LNCaP clone FGC (cell line): ENCODE measurements around the gene ZFAND4.
A peak's percentile ranks its signal among the peaks of the same experiment; 100 is the strongest.

Source experiments
- DNase-seq: peaks from one replicate; pipeline ENCODE4 v3.0.0-alpha.2; 2011; ENCODE audit warnings: low read depth
- H3K4me3 ChIP-seq: 2 replicates; pipeline ENCODE4 v1.5.1; 2011; ENCODE audit warnings: mild to moderate bottlenecking, low read depth, low read length, control low read depth
- CTCF ChIP-seq: IDR thresholded peaks from 2 replicates; pipeline ENCODE4 v1.5.1; 2012; ENCODE audit warnings: mild to moderate bottlenecking; ENCODE audit not compliant: control insufficient read depth, insufficient read depth; ENCODE audit errors: extremely low read depth

The ZFAND4 gene

DNA sequence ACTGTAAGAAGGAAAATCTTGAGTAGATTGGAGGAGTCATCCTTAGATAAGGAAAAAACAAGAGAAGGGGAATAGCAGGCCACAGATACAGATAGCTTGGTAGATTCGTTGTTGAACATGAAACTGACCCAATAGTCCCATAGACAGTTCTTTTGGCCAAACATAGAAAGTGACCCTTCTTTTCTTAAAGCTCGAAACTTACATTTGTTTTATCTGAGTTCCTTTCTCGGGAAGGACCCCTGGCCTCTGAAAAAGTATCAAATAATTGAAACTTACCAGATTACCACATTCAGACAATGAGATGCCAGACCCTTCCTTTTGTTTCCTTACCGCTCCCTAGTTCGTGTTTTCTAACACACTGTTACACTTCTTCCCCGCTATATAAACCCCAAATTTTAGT lies 72.9 kb downstream of the ZFAND4 start:
- no peak for TF ChIP-seq CTCF
- DNase-seq: no peak
- H3K4me3 ChIP-seq: no peak overlapping the region

DNA sequence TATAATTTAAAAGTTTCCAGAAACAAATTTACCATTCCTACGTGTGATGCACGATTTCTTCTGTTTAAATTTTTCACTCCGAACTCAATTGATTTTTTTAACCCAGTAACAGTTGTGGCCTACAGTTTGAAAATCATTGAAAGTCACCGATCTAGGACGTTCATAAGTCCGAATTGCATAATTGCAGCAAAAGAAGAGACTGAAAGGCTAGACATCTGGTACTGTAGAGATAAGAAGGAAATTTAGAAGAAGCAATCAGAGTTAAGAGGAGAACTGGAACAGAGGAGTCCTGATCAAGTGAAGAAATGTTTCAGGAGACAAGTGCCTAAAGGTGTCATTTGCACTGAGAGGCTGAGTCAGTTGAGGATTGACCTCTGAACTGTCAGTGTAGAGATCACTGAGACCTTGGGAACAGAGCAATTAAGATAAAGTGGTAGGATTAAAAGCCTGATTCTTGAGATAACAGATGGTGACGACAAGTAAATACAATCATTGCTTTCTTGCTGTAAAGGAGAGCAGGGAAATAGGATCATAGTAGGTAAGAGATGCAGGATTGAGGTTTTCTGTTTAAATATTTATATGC lies 73.5 kb downstream of the ZFAND4 start:
- no peak for DNase-seq
- no peak overlapping the region for H3K4me3 ChIP-seq
- TF ChIP-seq CTCF: no peak

DNA sequence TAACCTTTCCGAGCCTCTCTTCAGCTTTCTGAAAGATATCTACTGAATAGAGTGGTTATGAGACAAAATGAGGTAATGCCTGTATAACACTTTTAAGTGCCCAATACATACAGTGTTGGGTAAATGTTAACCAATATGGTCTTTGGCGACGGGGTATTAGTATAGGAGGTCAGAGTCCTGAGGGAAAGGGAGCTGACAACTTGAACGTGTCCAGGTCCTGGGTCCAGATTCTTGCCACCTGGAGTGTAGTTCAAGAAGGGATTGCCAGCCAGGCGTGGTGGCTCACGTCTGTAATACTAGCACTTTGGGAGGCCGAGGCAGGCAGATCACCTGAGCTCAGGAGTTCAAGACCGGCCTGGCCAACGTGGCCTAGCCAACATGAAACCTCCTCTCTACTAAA lies 76.0 kb downstream of the ZFAND4 start:
- no peak for TF ChIP-seq CTCF
- DNase-seq: no peak

DNA sequence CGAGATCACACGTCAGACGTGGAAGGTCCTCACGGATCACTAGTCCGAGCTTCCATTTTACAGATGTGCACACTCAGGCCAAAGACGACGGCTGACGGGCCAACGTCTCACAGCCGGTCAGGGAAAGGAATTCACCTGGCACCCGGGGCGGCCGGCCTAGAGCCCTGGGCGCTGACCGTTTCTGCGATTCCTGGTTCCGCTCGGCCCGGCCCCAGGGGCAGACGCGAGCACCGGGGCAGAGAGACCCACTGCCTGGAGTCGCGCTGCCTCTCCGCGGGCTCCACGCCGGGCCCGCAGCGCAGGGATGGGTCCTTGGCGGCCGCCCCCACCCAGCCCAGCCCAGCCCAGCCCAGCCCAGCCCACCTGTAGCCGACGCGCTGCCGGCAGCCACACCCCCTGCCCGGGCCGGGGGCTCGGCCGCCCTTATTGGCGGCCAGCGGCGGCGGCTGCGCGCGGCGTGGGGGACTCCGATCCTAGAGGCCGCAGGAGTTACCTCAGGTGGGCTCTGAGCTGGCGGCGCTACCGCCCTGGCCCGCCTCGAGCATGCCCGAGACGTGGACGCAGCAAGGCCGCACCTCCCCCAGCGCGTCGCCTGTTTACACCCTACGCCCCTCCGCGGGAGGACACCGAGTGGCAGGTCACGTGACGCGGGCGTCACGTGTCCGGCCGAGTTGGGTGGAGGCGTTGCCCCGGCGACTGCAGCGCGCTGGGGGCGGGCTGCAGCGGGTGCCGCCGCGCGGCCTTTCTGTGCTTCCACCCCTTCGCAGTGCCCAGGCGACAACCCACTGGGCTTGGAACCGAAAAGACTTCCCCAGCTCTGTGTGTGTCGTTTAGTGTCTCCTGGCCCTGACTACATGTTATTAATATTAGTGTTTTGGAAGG lies 78.1 kb downstream of the ZFAND4 start:
- peak overlapping the region; percentile 77 for H3K4me3 ChIP-seq
- TF ChIP-seq CTCF: peak; percentile 29
- DNase-seq: peak; percentile 73

More for the DNA sequence above, 76.0 kb downstream of the ZFAND4 start:
- H3K4me3 ChIP-seq: no peak overlapping the region

- DNase-seq: no peak
- peak overlapping the region; percentile 77 for H3K4me3 ChIP-seq
- no peak for TF ChIP-seq CTCF
Observed at GRCh38 chr10:45593938-45594275, 78.7 kb downstream of the ZFAND4 start.

GRCh38 chr10:45592926-45593325 lies 79.6 kb downstream of the ZFAND4 start:
- no peak for DNase-seq
- no peak overlapping the region for H3K4me3 ChIP-seq
- no peak for TF ChIP-seq CTCF
